Measurements from ENCODE around the gene ITGBL1.

The ITGBL1 gene

DNA sequence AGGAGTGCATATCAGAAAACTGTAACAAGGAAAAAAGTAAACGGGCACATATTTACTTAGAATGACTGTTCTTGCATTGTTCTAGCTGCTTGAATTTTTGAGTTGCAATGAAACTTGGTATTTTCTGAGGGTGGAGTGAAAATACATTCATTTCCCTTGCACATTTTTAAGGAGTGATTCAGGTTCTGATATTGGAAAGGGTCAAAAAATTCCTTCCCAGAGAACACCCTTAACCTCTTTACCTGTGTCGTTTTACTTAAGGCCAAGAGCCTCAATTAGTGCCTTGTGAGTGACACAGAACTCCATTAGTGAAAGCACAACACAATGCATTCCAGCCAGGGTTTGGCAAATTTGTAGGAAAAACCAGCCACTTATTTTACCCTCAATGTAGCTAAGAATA, 2.3 kb downstream of the ITGBL1 start:
- DNase-seq (ENCODE audit: insufficient read length) (no peak), FAIRE-seq (no peak)
- TF ChIP-seq TAF1 (IDR thresholded peaks at IDR 0.05; ENCODE audit: borderline replicate concordance, low read depth, low read length) (no peak), POLR2AphosphoS5 (IDR thresholded peaks at IDR 0.05; ENCODE audit: low read depth, low read length) (no peak), POLR2A (IDR thresholded peaks at IDR 0.05; ENCODE audit: low read depth, low read length) (no peak)

DNA sequence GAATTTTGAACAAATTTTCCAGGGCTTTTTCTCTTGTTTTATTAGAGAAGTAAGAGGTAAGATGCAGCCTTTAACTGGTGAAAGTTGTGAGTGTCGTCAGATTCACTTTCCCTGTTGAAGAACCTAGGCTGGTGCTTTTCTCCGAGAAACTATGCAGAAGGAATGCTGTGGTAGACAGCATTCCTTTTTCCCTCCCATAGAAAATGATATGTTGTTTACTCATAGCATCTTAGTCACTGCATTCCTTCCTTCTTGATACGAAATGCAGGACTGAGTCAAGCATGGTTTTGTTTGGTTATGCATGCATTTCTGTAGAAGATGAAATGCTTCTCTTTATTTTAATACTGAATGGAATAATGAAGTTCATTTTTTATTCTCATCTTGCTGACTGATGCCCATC, 3.4 kb downstream of the ITGBL1 start:
- DNase-seq (ENCODE audit: insufficient read length) (no peak), FAIRE-seq (no peak)
- no peak for TF ChIP-seq POLR2AphosphoS5 (IDR thresholded peaks at IDR 0.05; ENCODE audit: low read depth, low read length)

DNA sequence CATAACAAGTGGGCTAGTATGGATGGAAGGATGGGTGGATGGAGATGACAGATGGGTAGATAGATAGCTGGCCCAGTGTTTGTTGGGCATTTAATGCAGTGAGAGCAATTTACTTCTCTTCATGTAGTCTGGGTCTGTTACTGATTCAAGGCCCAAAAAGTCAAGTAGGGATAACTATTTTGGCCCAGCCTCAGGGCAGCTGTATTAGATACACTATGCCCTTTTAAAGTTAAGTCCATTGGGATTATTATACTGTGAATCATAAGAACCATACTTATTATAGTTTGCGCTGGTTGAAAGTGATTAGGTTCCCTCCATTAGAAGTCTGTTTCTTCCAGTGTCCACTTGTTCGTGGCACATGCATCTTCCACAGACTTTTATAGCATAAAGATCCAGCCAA, 4.7 kb downstream of the ITGBL1 start:
- FAIRE-seq (no peak), DNase-seq (ENCODE audit: insufficient read length) (no peak)
- TF ChIP-seq POLR2A (IDR thresholded peaks at IDR 0.05; ENCODE audit: low read depth, low read length) (no peak), POLR2AphosphoS5 (IDR thresholded peaks at IDR 0.05; ENCODE audit: low read depth, low read length) (no peak), TAF1 (IDR thresholded peaks at IDR 0.05; ENCODE audit: borderline replicate concordance, low read depth, low read length) (no peak)

DNA sequence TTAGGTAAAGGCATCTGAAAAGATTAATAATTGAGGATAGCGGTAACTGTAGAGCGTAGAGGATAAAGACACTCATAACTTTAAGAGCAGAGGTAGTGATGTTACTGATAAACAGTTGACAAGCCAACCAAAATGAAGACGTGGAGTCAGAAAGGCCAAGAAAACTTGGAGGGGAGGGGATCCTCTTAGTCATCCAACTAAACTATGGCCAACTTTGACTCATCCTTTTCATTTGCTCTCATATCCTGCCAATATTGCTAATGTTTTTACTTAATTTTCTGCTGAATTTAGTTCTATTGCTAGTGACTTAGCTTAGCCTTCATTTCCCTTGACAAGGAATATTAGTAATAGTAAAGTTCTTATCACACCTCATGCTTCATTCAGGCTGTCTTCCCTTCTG, 13.4 kb downstream of the ITGBL1 start:
- no peak for DNase-seq (ENCODE audit: insufficient read length)
- TF ChIP-seq POLR2AphosphoS5 (IDR thresholded peaks at IDR 0.05; ENCODE audit: low read depth, low read length), result no peak
- TF ChIP-seq POLR2A (IDR thresholded peaks at IDR 0.05; ENCODE audit: low read depth, low read length), result no peak
- no peak for TF ChIP-seq TAF1 (IDR thresholded peaks at IDR 0.05; ENCODE audit: borderline replicate concordance, low read depth, low read length)
- no peak for FAIRE-seq

DNA sequence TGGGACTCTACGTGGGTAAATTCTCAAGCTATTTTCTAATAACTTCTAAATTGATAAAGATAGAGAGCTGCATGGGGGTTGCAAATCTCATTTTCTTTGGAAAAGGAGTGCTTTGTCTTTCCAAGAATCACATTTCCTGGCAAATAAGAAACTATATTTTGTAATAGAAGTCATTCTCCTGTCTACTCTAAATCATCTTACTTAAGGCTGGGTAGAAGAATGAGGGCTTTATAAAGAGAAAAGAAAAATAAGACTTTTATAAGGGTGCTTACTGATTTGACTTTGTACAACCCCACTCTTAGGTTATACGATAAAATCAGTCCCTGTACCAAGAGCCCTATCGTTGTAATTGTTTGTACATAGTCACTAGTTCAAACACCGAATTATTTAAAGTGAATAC, 14.9 kb downstream of the ITGBL1 start:
- no peak for FAIRE-seq
- TF ChIP-seq POLR2AphosphoS5 (IDR thresholded peaks at IDR 0.05; ENCODE audit: low read depth, low read length) (no peak), POLR2A (IDR thresholded peaks at IDR 0.05; ENCODE audit: low read depth, low read length) (no peak), TAF1 (IDR thresholded peaks at IDR 0.05; ENCODE audit: borderline replicate concordance, low read depth, low read length) (no peak)

DNA sequence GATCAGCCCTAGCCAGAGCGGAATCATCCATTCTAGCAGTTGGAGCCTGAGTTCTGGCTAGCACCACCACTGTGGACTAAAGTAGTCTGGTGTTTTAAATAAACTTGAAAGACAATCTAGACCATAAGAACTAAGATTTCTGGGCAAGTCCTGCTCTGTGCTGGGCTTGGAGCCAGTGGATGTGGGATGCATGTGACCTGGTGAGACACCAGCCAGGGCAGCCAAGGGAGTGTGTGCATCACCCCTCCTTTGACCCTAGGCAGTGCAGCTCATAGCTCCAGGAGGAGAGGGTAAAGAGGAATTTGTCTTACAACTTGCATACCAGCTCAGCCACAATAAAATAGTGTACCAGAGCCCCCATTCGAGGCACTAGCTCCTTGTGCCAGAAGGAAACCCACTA, 21.0 kb downstream of the ITGBL1 start:
- no peak for TF ChIP-seq TAF1 (IDR thresholded peaks at IDR 0.05; ENCODE audit: borderline replicate concordance, low read depth, low read length)
- TF ChIP-seq POLR2A (IDR thresholded peaks at IDR 0.05; ENCODE audit: low read depth, low read length), result no peak
- TF ChIP-seq POLR2AphosphoS5 (IDR thresholded peaks at IDR 0.05; ENCODE audit: low read depth, low read length), result no peak
- DNase-seq (ENCODE audit: insufficient read length), result no peak
- no peak for FAIRE-seq

More for the DNA sequence above, 14.9 kb downstream of the ITGBL1 start:
- DNase-seq (ENCODE audit: insufficient read length), result no peak

DNA sequence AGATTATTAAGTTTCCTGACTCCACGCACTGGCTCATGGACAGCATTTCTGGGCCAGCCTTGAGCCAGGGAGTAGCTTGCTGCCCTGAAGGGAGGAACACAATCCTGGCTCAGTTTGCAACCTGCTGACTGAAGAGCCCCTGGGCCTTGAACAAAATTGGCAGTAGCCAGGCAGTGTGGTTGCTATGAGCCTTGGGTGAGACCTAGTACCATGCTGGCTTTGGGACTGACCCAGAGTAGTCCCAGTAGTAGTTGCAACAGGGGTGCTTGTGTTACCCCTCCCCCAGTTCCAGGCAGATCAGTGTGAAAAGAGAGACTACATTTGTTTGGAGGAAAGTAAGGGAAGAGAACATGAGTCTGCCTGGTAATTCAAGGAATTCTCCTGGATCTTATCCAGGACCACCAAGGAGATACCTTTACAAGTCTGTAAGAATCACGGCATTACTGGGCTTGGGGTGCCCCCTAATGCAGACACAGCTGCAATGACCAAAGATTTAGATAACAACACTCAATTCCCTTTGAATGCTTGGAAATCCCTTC, 22.0 kb downstream of the ITGBL1 start:
- TF ChIP-seq TAF1 (IDR thresholded peaks at IDR 0.05; ENCODE audit: borderline replicate concordance, low read depth, low read length) (no peak), POLR2A (IDR thresholded peaks at IDR 0.05; ENCODE audit: low read depth, low read length) (no peak), POLR2AphosphoS5 (IDR thresholded peaks at IDR 0.05; ENCODE audit: low read depth, low read length) (no peak)
- DNase-seq (ENCODE audit: insufficient read length) (no peak), FAIRE-seq (no peak)

DNA sequence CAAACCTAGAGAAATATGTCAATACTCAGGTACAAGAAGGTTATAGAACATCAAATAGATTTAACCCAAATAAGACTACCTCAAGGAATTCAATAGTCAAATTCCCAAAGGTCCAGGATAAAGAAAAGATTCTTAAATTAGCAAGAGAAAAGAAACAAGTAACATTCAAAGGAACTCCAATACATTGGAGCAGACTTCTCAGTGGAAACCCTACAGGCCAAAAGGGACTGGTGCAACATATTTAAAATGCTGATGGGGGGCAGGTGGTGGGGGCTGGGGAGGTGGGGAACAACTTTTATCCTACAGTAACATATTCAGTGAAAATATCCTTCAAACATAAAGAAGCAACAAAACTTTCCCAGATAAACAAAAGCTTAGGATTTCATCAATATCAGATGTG, 23.1 kb downstream of the ITGBL1 start:
- FAIRE-seq (no peak), DNase-seq (ENCODE audit: insufficient read length) (no peak)
- no peak for TF ChIP-seq POLR2A (IDR thresholded peaks at IDR 0.05; ENCODE audit: low read depth, low read length)
- no peak for TF ChIP-seq TAF1 (IDR thresholded peaks at IDR 0.05; ENCODE audit: borderline replicate concordance, low read depth, low read length)
- TF ChIP-seq POLR2AphosphoS5 (IDR thresholded peaks at IDR 0.05; ENCODE audit: low read depth, low read length), result no peak

DNA sequence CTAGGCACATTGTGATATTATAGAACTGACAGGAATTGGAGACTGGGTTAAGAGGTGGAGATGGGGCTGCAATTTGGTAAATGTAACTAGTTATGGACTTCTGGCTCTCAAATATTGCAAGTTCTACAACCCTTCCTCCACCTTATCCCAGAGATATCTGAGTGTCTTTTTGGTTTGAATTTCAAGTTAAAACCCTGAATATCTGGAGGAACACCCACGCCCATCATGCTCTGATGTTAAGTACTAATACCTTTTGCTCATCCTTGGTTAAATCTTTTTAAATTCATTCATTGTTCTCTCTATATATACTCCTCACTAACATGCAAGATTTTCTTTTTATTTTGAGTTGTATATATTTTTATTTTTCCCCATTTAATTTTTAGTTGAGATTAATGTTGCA, 28.9 kb downstream of the ITGBL1 start:
- no peak for TF ChIP-seq POLR2AphosphoS5 (IDR thresholded peaks at IDR 0.05; ENCODE audit: low read depth, low read length)
- TF ChIP-seq TAF1 (IDR thresholded peaks at IDR 0.05; ENCODE audit: borderline replicate concordance, low read depth, low read length), result no peak
- no peak for TF ChIP-seq POLR2A (IDR thresholded peaks at IDR 0.05; ENCODE audit: low read depth, low read length)
- FAIRE-seq (no peak), DNase-seq (ENCODE audit: insufficient read length) (no peak)

DNA sequence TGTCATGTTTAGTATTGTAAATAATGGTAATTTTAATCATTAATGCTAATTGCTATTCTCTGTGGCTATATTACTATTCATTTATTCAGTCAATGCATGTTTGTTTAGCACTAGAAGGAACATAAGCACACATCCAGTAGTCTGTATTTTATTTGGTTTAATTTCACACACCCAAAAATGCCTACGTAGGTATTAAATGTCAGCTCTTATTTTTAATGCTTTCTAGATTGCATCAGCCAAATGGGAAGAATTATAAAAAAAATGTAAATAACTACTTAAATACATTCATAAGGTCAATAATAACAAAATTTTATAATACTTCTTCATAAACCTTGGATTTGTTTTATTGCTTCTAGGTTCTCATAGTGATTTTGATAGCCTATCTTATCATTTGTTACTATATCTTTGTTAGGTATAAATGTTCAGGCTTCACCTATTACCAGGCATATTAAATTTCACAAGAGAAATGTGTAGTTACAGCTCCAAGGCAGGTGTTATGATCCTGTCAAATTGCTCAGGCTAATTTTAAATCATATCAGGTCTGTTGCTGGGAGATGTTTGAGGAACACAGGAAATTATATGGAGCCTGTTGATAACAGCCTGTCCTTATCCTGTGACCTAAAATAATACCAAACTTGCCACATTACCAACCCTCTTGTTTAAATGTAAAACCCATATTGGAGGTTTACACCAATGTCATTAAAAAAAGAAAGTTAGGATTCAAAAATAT, 34.4 kb downstream of the ITGBL1 start:
- DNase-seq (ENCODE audit: insufficient read length) (no peak), FAIRE-seq (no peak)
- TF ChIP-seq TAF1 (IDR thresholded peaks at IDR 0.05; ENCODE audit: borderline replicate concordance, low read depth, low read length) (no peak), POLR2A (IDR thresholded peaks at IDR 0.05; ENCODE audit: low read depth, low read length) (no peak), POLR2AphosphoS5 (IDR thresholded peaks at IDR 0.05; ENCODE audit: low read depth, low read length) (no peak)

DNA sequence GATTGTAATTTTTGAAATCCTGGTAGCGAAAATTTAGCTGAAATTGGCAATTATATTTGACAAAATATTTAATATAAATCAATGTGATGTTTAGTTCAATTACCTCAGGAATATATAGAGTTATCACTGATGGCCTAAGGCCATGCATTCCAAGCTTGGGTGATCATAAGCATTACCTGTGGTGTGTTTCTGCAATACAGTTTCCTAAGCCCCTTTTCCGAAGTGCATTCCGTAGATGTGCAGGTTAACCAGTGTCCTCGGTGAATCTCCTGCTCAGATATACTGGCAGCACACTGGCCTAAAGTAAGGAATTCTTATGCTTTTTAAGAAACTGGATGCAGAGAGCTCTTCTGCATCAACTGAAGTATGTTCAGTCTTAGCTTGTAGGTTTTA, 35.0 kb downstream of the ITGBL1 start:
- no peak for DNase-seq (ENCODE audit: insufficient read length)
- FAIRE-seq, result no peak
- TF ChIP-seq POLR2A (IDR thresholded peaks at IDR 0.05; ENCODE audit: low read depth, low read length), result no peak
- no peak for TF ChIP-seq TAF1 (IDR thresholded peaks at IDR 0.05; ENCODE audit: borderline replicate concordance, low read depth, low read length)
- TF ChIP-seq POLR2AphosphoS5 (IDR thresholded peaks at IDR 0.05; ENCODE audit: low read depth, low read length), result no peak

DNA sequence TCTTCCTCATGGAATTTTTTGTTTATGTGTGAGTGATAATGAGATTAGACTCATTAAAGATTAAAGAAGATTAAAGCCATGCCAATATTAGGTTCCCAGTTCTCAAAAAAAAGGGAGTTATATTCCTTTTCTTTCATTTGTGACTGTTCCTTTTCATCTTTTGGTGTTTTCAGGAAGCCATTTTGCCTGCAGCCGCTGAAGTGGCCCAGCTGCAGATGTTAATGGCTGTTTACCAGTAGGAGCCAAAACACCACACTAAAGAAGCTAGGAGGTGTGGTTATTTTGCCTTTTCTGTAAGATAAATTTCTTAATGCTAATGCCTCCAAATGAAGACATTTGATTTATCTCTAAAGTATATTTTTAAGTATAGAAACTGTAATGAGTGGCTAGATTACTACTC, 36.3 kb downstream of the ITGBL1 start:
- TF ChIP-seq POLR2A (IDR thresholded peaks at IDR 0.05; ENCODE audit: low read depth, low read length) (no peak), TAF1 (IDR thresholded peaks at IDR 0.05; ENCODE audit: borderline replicate concordance, low read depth, low read length) (no peak), POLR2AphosphoS5 (IDR thresholded peaks at IDR 0.05; ENCODE audit: low read depth, low read length) (no peak)
- no peak for DNase-seq (ENCODE audit: insufficient read length)
- no peak for FAIRE-seq
